HepG2 (cell line): ENCODE measurements around the gene LANCL3. TPM values are rescaled to one million over a fixed set of nuclear protein-coding genes. Genes with fewer than 3 reads are reported as not detected.

Source experiments
- MXD4 ChIP-seq: IDR thresholded peaks from 2 replicates; pipeline ENCODE4 v1.6.1; 2016; ENCODE audit warnings: mild to moderate bottlenecking, missing biosample characterization, missing genetic modification reagents
- ONECUT2 ChIP-seq: sonication (generic); formaldehyde crosslinking; IDR thresholded peaks from 2 replicates; pipeline ENCODE4 v1.4.0; 2020; ENCODE audit warnings: missing genetic modification reagents
- ZNF337 ChIP-seq: sonication (generic); formaldehyde crosslinking; IDR thresholded peaks from 2 replicates; pipeline ENCODE4 v1.5.1; 2020; ENCODE audit warnings: missing genetic modification reagents, low read depth, mild to moderate bottlenecking, borderline replicate concordance
- ZNF552 ChIP-seq: sonication (generic); formaldehyde crosslinking; IDR thresholded peaks from 2 replicates; pipeline ENCODE4 v1.9.0; 2022; ENCODE audit warnings: missing genetic modification reagents, mild to moderate bottlenecking, borderline replicate concordance
- polyA plus RNA-seq, 8 experiments: library from polyadenylated mRNA; depleted of rRNA in 3 of 8; stranded (reverse) in 7 of 8; unstranded in 1 of 8; fragments of >200 nt; fragmentation: Illumina TruSeq in 4 of 8; extraction: Trizol in 4 of 8; gene quantifications; 2 replicates each; pipeline versions ENCODE4 v1.2.1 to v1.2.3, GENCODE V29; 2011 to 2016; ENCODE audit warnings: low read depth in 4 of 8, missing spikeins in 1 of 8, mixed read lengths in 1 of 8; ENCODE audit not compliant: insufficient read depth in 1 of 8
- total RNA-seq, 5 experiments: library from RNA; depleted of rRNA; stranded (reverse); fragments of >200 nt; fragmentation: Illumina TruSeq; extraction: Trizol; gene quantifications; 2 replicates each; pipeline ENCODE4 v1.2.3, GENCODE V29; 2016; ENCODE audit warnings: low read depth in 1 of 5
- TF ChIP-seq, protein P1 (sequence below), 2 experiments: fragments of 450-650 bp in 1 of 2; sonication (generic) in 1 of 2; formaldehyde crosslinking in 1 of 2; IDR thresholded peaks; 2 replicates each; pipeline versions ENCODE4 v1.6.1 to v1.8.0; 2016 to 2022; ENCODE audit warnings: antibody characterized with exemption in 1 of 2, mild to moderate bottlenecking in 1 of 2, missing genetic modification reagents in 1 of 2
- TF ChIP-seq, protein P2 (sequence below): sonication (generic); formaldehyde crosslinking; IDR thresholded peaks from 2 replicates; pipeline ENCODE4 v1.4.0; 2020; ENCODE audit warnings: mild to moderate bottlenecking, missing genetic modification reagents, borderline replicate concordance
- TF ChIP-seq, protein P3 (sequence below): sonication (generic); formaldehyde crosslinking; IDR thresholded peaks from 2 replicates; pipeline ENCODE4 v1.5.0; 2020; ENCODE audit warnings: mild to moderate bottlenecking, missing genetic modification reagents, borderline replicate concordance

The LANCL3 gene
- total and polyA plus RNA-seq, 2 of the 13 experiments (the other 11 are each of a cell fraction or from before 2014, with no cell fraction given), result not detected

DNA sequence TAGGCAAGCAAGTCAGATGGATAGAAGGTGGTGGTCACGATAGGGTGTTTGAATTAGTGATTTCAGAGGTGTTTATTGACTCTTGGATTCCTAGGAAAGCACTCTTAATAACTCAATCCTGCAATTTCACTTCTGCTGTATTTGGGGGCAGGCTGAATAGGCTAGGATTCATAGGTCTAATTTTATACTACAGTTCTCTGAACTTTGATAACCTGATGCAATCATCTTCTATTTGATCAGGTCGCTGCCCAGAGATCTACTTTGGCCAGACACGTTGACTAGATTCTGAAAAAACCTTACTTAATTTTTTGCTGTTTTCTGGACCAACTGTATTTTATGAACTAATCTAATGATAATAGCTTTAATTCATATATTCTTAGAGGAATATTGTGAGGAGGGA, 140.5 kb downstream of the LANCL3 start (continued):
- TF ChIP-seq, protein P1, sequence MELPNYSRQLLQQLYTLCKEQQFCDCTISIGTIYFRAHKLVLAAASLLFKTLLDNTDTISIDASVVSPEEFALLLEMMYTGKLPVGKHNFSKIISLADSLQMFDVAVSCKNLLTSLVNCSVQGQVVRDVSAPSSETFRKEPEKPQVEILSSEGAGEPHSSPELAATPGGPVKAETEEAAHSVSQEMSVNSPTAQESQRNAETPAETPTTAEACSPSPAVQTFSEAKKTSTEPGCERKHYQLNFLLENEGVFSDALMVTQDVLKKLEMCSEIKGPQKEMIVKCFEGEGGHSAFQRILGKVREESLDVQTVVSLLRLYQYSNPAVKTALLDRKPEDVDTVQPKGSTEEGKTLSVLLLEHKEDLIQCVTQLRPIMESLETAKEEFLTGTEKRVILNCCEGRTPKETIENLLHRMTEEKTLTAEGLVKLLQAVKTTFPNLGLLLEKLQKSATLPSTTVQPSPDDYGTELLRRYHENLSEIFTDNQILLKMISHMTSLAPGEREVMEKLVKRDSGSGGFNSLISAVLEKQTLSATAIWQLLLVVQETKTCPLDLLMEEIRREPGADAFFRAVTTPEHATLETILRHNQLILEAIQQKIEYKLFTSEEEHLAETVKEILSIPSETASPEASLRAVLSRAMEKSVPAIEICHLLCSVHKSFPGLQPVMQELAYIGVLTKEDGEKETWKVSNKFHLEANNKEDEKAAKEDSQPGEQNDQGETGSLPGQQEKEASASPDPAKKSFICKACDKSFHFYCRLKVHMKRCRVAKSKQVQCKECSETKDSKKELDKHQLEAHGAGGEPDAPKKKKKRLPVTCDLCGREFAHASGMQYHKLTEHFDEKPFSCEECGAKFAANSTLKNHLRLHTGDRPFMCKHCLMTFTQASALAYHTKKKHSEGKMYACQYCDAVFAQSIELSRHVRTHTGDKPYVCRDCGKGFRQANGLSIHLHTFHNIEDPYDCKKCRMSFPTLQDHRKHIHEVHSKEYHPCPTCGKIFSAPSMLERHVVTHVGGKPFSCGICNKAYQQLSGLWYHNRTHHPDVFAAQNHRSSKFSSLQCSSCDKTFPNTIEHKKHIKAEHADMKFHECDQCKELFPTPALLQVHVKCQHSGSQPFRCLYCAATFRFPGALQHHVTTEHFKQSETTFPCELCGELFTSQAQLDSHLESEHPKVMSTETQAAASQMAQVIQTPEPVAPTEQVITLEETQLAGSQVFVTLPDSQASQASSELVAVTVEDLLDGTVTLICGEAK (IDR thresholded peaks at IDR 0.05), result no peak
- TF ChIP-seq, protein P1 (CRISPR knock-in tag; IDR thresholded peaks at IDR 0.05), result no peak
- TF ChIP-seq ZNF337 (CRISPR knock-in tag) (no peak), ONECUT2 (CRISPR knock-in tag) (no peak), MXD4 (CRISPR knock-in tag) (no peak), ZNF552 (CRISPR knock-in tag) (no peak)
- TF ChIP-seq, protein P2, sequence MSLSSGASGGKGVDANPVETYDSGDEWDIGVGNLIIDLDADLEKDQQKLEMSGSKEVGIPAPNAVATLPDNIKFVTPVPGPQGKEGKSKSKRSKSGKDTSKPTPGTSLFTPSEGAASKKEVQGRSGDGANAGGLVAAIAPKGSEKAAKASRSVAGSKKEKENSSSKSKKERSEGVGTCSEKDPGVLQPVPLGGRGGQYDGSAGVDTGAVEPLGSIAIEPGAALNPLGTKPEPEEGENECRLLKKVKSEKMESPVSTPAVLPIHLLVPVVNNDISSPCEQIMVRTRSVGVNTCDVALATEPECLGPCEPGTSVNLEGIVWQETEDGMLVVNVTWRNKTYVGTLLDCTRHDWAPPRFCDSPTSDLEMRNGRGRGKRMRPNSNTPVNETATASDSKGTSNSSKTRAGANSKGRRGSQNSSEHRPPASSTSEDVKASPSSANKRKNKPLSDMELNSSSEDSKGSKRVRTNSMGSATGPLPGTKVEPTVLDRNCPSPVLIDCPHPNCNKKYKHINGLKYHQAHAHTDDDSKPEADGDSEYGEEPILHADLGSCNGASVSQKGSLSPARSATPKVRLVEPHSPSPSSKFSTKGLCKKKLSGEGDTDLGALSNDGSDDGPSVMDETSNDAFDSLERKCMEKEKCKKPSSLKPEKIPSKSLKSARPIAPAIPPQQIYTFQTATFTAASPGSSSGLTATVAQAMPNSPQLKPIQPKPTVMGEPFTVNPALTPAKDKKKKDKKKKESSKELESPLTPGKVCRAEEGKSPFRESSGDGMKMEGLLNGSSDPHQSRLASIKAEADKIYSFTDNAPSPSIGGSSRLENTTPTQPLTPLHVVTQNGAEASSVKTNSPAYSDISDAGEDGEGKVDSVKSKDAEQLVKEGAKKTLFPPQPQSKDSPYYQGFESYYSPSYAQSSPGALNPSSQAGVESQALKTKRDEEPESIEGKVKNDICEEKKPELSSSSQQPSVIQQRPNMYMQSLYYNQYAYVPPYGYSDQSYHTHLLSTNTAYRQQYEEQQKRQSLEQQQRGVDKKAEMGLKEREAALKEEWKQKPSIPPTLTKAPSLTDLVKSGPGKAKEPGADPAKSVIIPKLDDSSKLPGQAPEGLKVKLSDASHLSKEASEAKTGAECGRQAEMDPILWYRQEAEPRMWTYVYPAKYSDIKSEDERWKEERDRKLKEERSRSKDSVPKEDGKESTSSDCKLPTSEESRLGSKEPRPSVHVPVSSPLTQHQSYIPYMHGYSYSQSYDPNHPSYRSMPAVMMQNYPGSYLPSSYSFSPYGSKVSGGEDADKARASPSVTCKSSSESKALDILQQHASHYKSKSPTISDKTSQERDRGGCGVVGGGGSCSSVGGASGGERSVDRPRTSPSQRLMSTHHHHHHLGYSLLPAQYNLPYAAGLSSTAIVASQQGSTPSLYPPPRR, result no peak
- TF ChIP-seq, protein P3, sequence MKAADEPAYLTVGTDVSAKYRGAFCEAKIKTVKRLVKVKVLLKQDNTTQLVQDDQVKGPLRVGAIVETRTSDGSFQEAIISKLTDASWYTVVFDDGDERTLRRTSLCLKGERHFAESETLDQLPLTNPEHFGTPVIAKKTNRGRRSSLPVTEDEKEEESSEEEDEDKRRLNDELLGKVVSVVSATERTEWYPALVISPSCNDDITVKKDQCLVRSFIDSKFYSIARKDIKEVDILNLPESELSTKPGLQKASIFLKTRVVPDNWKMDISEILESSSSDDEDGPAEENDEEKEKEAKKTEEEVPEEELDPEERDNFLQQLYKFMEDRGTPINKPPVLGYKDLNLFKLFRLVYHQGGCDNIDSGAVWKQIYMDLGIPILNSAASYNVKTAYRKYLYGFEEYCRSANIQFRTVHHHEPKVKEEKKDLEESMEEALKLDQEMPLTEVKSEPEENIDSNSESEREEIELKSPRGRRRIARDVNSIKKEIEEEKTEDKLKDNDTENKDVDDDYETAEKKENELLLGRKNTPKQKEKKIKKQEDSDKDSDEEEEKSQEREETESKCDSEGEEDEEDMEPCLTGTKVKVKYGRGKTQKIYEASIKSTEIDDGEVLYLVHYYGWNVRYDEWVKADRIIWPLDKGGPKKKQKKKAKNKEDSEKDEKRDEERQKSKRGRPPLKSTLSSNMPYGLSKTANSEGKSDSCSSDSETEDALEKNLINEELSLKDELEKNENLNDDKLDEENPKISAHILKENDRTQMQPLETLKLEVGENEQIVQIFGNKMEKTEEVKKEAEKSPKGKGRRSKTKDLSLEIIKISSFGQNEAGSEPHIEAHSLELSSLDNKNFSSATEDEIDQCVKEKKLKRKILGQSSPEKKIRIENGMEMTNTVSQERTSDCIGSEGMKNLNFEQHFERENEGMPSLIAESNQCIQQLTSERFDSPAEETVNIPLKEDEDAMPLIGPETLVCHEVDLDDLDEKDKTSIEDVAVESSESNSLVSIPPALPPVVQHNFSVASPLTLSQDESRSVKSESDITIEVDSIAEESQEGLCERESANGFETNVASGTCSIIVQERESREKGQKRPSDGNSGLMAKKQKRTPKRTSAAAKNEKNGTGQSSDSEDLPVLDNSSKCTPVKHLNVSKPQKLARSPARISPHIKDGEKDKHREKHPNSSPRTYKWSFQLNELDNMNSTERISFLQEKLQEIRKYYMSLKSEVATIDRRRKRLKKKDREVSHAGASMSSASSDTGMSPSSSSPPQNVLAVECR, result no peak
- TF ChIP-seq, all 625 proteins: peak for 0
